Measurements from ENCODE around the gene PALLD.
"Not testable (repeated sequence)": the region's sequence is repeated elsewhere in the genome, so short reads cannot be mapped to it uniquely, and the experiment has no call there.

The PALLD gene

DNA sequence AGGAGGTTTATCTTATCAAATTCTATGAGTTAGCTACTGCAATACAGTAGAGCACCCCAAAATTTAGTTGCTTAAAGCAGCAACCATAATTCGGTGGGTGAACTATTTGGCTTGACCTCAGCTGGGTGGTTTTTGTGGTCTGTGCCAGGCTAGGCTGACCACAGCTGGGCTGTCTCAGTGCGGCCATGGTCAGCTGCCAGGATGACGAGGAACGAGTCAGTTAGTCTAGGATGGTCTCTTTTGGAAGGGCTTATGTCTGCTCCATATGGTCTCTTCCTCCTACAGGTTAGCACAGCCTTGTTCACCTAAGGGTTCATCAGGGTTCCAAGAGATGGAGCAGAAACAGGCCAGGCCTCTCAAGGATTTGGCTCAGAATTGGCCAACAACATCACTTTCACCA, 210.4 kb downstream of the PALLD start:
- peak; percentile 51 for DNase-seq (ENCODE audit: low read depth)

GRCh38 chr4:168708108-168708507, 211.3 kb downstream of the PALLD start:
- no peak for DNase-seq (ENCODE audit: low read depth)

DNA sequence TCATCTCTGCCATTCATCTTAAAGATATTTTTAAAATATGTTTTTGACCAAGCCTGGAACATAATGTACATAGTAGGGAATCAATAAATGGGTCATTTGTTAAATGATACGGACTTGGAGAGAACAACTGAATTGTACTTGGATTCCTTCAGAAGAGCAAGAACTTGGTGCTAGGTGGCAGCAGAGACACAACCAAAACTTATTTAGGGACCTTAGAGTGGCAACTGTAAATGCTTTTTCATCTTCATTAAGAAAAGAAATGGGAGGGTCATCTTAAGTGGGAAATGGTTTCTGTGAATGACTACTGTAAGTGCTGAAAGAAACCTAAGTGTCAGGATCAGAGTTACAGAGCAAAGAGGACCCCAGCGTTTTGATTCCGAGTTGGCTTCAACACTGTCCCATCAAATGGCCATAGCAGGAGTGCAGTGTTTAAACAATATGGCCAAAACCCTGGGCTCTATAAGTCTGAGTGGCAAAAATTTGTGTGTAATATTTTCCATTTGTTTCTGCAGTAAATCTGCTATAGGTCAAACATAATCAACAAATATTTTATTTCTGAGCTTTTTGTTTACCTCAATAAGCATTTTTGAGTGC, 213.6 kb downstream of the PALLD start:
- no peak for DNase-seq (ENCODE audit: low read depth)

GRCh38 chr4:168711197-168712140, 214.6 kb downstream of the PALLD start:
- peak; percentile 43 for DNase-seq (ENCODE audit: low read depth)

DNA sequence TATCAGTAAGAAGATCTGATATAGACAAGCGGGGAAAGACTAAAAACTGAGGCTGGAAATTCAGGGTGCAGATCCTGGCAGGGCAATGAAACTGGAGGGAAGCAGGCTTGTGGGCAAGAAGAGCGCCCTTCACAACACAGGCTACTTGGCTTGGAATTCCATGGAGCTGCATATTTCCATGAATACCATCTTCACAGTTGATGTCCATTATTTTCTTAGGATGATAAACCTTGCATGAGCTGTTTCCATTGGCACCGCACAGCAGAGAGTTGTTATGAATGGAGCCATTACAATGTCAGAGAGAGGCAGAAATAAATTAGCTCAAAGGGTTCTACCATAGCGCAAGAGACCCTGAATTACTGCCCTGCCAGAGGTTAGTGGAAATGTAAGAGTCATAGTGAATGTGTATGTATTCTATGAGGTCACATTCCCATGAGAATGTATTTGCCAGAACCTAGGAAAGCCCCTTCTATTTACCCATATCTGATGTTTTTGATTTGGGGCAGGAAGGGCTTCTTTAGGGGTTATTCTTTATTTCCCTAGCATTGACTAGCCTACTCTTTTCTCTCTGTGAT, 215.6 kb downstream of the PALLD start:
- no peak for DNase-seq (ENCODE audit: low read depth)

DNA sequence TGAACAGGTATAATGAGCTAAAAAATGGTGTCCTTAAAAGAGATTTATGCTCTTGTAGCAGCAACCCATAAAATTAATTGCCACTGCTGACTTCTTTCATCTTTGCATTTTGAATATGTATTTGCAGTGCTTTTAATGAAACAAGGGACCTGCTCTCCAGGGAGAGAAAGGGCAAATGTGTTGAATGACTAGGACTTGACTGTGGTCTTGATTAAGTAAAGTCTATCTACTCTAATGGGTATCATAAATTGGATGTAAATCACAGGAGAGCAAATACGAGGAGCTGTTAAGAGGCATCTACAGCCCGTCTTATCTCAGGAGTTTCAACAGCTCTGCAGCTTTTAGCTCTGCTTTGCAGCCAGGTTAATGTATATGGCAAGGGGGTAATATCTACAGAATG, 216.4 kb downstream of the PALLD start:
- no peak for DNase-seq (ENCODE audit: low read depth)

DNA sequence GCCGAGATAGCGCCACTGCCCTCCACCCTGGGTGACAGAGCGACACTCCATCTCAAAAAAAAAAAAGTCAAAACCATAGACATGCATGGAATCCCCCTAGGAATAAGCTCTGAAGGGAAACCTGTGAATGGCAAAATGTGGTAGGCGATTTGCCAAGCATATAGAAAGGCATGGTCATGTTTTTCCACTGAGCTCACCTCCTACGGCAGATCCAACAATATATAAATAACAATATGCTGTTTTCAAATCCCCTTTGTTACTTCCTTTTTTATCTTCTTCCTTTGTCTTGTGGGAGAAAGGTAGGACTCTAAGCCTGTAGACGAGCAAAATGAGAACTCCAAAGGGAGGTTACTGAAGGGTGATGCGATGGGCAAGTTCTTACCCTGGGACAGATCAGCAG, 219.0 kb downstream of the PALLD start:
- no peak for DNase-seq (ENCODE audit: low read depth)

- DNase-seq (ENCODE audit: low read depth) = no peak
These were observed 219.7 kb downstream of the PALLD start for GRCh38 chr4:168716406-168717129.

- DNase-seq (ENCODE audit: low read depth) = no peak
These were observed 221.0 kb downstream of the PALLD start for GRCh38 chr4:168717847-168718246.

- DNase-seq (ENCODE audit: low read depth) = no peak
These were observed 222.9 kb downstream of the PALLD start for GRCh38 chr4:168719725-168720124.

- no peak for DNase-seq (ENCODE audit: low read depth)
These were observed 223.6 kb downstream of the PALLD start for GRCh38 chr4:168720396-168720900.

- no peak for DNase-seq (ENCODE audit: low read depth)
These were observed 225.5 kb downstream of the PALLD start for GRCh38 chr4:168722391-168722790.

- no peak for DNase-seq (ENCODE audit: low read depth)
These were observed 226.2 kb downstream of the PALLD start for GRCh38 chr4:168723020-168723419.

- DNase-seq (ENCODE audit: low read depth) = no peak
These were observed 226.7 kb downstream of the PALLD start for GRCh38 chr4:168723569-168723968.

GRCh38 chr4:168724243-168724642, 227.4 kb downstream of the PALLD start:
- DNase-seq (ENCODE audit: low read depth) = no peak

DNA sequence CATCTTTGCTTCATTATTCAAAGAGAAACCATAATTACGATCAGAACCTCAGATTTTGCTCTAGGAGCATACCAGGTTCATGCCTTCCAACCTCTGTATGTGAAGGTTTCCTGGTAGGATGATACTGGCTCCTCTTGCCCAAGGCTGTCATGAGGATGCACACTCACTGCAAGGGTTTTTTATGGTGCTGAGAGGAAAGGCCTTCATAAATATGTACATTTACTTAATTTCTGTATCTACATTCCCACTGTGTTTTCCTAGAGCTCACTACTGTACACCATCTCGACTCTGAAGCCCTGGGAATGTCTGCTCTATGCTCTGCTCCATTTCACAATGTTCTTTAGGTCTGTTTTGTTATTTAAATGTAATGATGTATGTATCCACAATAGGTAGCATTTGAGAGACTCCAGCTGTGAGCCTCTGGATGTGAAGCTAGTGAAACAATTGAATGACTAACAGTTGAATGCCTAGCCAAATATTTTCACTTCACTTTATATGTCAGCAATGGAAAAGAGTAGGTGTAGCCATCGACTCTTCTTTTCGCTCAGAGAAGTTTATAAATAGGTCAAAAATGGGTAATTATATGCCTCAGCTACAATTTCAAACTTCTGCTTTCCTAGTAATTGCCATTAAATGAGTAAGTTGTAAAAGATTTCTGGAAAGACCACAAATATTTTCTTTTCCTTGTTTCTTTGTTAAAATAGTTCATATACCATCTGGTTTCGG, 228.0 kb downstream of the PALLD start:
- DNase-seq (ENCODE audit: low read depth) = no peak

DNA sequence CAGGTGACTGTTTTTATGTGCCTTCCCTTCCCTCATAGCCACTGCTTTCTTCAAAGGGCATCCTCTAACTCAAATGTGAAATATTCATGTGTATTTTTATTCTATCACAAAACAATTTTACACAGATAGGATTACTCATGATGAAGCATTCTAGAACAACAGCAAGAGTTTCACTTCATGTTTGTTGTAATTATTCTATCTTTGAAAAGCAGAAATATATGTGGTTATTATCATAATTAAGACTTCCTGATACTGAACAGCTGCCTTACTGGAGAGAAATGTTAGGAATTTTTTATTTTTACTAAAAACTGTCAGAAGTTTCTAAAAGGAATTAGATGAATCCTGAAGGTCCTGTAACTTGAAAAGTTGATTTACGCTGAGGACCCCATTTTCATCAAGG, 229.1 kb downstream of the PALLD start:
- no peak for DNase-seq (ENCODE audit: low read depth)

DNA sequence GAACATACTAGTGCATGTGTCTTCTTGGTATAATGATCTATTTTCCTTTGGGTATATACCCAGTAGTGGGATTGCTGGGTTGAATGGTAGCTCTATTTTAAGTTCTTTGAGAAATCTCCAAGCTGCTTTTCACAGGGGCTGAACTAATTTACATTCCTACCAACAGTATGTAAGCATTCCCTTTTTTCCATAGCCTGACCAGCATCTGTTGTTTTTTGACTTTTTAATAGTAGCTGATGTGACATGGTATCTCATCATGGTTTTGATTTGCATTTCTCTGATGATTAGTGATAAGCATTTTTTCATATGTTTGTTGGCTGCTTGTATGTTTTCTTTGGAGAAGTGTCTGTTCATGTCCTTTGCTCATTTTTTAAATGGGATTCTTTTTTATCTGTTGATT, 230.3 kb downstream of the PALLD start:
- not testable (repeated sequence) for DNase-seq (ENCODE audit: low read depth)

- no peak for DNase-seq (ENCODE audit: low read depth)
These were observed 234.3 kb downstream of the PALLD start for GRCh38 chr4:168731006-168731636.

- no peak for DNase-seq (ENCODE audit: low read depth)
These were observed 235.0 kb downstream of the PALLD start for GRCh38 chr4:168731706-168732414.
